ENCODE data around the gene FSCN2. TPM values are rescaled to one million over a fixed set of nuclear protein-coding genes. Genes with fewer than 3 reads are reported as not detected.

The FSCN2 gene
- total and polyA plus RNA-seq, 10 of the 15 experiments (the other 5 are each of a cell fraction or from before 2014, with no cell fraction given) = 0.12 to 2.1 (median 0.65) TPM; not detected in 3

- ChIA-PET RAD21 (ENCODE audit: unreplicated experiment) (no interaction called here), CTCF (no interaction called here), SMC1A (ENCODE audit: uncharacterized antibody, unreplicated experiment) (interaction anchor here (0.7 kb wide), 1 partner anchor 25 kb away, joined by 3 read pairs; no protein-coding TSS in a partner anchor), POLR2A (no interaction called here)
- H3K9ac ChIP-seq (ENCODE audit: control insufficient read depth, insufficient read depth, low read length) = no peak overlapping the region
- no peaks in the 10 kb centered on the region for H3K27me3 ChIP-seq (replicated peaks in 1 of 2; ENCODE audit: control insufficient read depth in 2 of 2, insufficient read depth in 2 of 2, low read length in 1 of 2)
- H4K20me1 ChIP-seq (ENCODE audit: control insufficient read depth, insufficient read depth) = no peaks in the 10 kb centered on the region
- H3K4me1 ChIP-seq (ENCODE audit: control insufficient read depth, insufficient read depth, low read length) = no peaks in the 10 kb centered on the region
- H3K27ac ChIP-seq (ENCODE audit: control insufficient read depth, insufficient read depth) = no peak overlapping the region
- TF ChIP-seq PML (IDR thresholded peaks at IDR 0.05; ENCODE audit: low read length) (no peak), ZSCAN29 (IDR thresholded peaks at IDR 0.05) (no peak), REST (IDR thresholded peaks at IDR 0.05; ENCODE audit: low read depth, low read length) (no peak), TARDBP (IDR thresholded peaks at IDR 0.05; ENCODE audit: borderline replicate concordance) (no peak), USF1 (IDR thresholded peaks at IDR 0.05; ENCODE audit: borderline replicate concordance, extremely low read length, insufficient read depth, low read depth, low read length) (no peak), PAX8 (IDR thresholded peaks at IDR 0.05) (no peak)
- in situ Hi-C loops (cut with MboI) (no loop called here), intact Hi-C loops (cut with micrococcal nuclease; ENCODE audit: unreplicated experiment) (no loop called here)
- ATAC-seq (no peak), DNase-seq (ENCODE audit: low read depth, low spot score) (no peak), FAIRE-seq (no peak)
- no peak overlapping the region for H3K4me2 ChIP-seq (ENCODE audit: control insufficient read depth, insufficient read depth)
- no peak overlapping the region for H3K4me3 ChIP-seq
- WGBS (ENCODE audit: insufficient coverage, insufficient replicate concordance, low lambda C conversion rate, missing lambda C conversion rate) = 94% methylated on average over 10 of the region's 11 CpGs
- peaks cover 12 to 19% of the 10 kb centered on the region in 2 experiments for H3K36me3 ChIP-seq (ENCODE audit: control insufficient read depth in 2 of 2, insufficient read depth in 2 of 2, low read length in 1 of 2)
- BruUV-seq (replicated peaks) = no TSS peak
- H3K79me2 ChIP-seq (ENCODE audit: control insufficient read depth, insufficient read depth, low read length) = no peaks in the 10 kb centered on the region
- no peaks in the 10 kb centered on the region for H3K9me3 ChIP-seq (replicated peaks; ENCODE audit: control insufficient read depth, insufficient read depth, low read length)
- no peak overlapping the region for H2AFZ ChIP-seq (ENCODE audit: control insufficient read depth, low read depth, low read length)
These were observed 49.3 kb downstream of the FSCN2 start for GRCh38 chr17:81577278-81578000.

All from GM12878 (cell line).